ENCODE measurements around the gene PNPO. TPM values are rescaled to one million over a fixed set of nuclear protein-coding genes. Genes with fewer than 3 reads are reported as not detected.

Gene PNPO
- total and polyA plus RNA-seq, 2 of the 4 experiments (the other 2 are of a cell fraction) = 13.9 to 34.1 TPM

DNA sequence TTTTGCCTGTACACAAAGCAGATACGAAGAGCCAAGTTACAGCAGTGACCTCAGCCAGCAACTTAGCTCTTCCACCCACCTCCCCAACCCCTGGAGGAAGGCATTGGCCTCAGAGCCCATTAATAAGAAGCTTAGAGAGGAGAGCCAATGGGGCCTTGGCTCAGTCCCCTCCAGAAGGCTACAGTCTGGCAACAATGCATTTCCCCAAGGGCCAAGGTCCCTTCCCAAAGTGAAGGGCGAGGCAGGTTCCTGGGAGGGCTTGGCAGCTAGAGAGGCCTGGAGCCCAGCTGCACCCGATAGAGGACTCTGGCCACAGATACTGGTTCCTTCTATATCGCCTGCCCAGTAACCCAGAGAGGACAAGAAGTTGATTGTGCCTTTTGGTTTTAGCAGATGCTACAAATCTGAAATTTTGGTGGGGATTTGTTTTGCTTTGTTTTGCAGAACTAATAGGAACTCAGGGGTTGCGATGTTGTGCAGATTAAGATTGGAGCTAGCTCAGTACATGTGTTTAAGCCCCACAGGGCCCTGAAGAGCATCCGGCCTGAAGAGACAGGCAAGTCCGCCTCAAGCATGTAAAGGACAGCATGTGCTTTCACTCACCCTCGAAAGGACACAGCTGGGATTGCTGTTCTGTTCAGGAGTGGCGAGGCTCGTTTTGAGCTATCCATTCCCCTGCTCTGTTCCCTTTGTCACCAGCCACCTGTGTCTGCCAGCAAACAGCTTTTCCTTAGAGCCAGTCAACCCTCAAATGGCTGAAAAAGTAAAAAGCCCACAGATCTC lies 12.0 kb upstream of the PNPO start:
- in situ Hi-C loops (cut with MboI; ENCODE audit: low sequenced_read_pairs) = no loop called here

More for the DNA sequence above, 12.0 kb upstream of the PNPO start:
- ChIA-PET POLR2A (ENCODE audit: unreplicated experiment) (no interaction called here), CTCF (interaction anchor here (0.6 kb wide), 1 partner anchor 19 kb away, joined by 3 read pairs; no protein-coding TSS in a partner anchor)
- peaks cover 27% of the 10 kb centered on the region for H3K36me3 ChIP-seq (ENCODE audit: control insufficient read depth, insufficient read depth, low read length)
- ATAC-seq (ENCODE audit: low read depth) (no peak), DNase-seq (no peak)
- no peak overlapping the region for H3K56ac ChIP-seq (ENCODE audit: extremely low read depth, insufficient read depth, low read length)
- no peak overlapping the region for H3K4ac ChIP-seq (ENCODE audit: low read depth, low read length)
- H2BK120ac ChIP-seq (ENCODE audit: low read depth, low read length) = no peak overlapping the region
- H3K27ac ChIP-seq (ENCODE audit: insufficient read depth, low read length) = no peak overlapping the region
- H2BK20ac ChIP-seq (ENCODE audit: low read depth, low read length) = no peak overlapping the region
- no peak overlapping the region for H3K4me2 ChIP-seq (ENCODE audit: low read depth, low read length)
- no peaks in the 10 kb centered on the region for H3K27me3 ChIP-seq (ENCODE audit: control insufficient read depth, insufficient read depth, low read length)
- no peak overlapping the region for H3K18ac ChIP-seq (ENCODE audit: low read depth, low read length)
- no peak overlapping the region for H2BK5ac ChIP-seq (ENCODE audit: low read depth, low read length, poor library complexity, severe bottlenecking)
- H2BK15ac ChIP-seq (ENCODE audit: low read depth, low read length) = no peak overlapping the region
- 82% methylated on average over 4 of the region's 10 CpGs; no CpG with 5 or more reads in 1 of the 2 experiments for WGBS, 2 experiments (ENCODE audit: extremely low coverage in 2 of 2, insufficient read length in 1 of 2)
- BruUV-seq (replicated peaks) = no TSS peak
- no peaks in the 10 kb centered on the region for H3K79me1 ChIP-seq (ENCODE audit: low read depth in 1 of 2, low read length in 2 of 2)
- no peaks in the 10 kb centered on the region; the same call in 1 of the 2 replicates for H4K20me1 ChIP-seq (ENCODE audit: insufficient read depth, low read length)
- H3K9me3 ChIP-seq (ENCODE audit: control insufficient read depth, insufficient read depth, low read length) = no peaks in the 10 kb centered on the region
- no peak overlapping the region for H3K9ac ChIP-seq (ENCODE audit: low read depth, low read length)
- TF ChIP-seq MAFK (IDR thresholded peaks at IDR 0.05; ENCODE audit: low read depth, low read length) (no peak), SMC3 (IDR thresholded peaks at IDR 0.05; ENCODE audit: low read depth, low read length) (no peak), CEBPB (IDR thresholded peaks at IDR 0.05; ENCODE audit: low read depth, low read length) (no peak), FOS (IDR thresholded peaks at IDR 0.05; ENCODE audit: low read depth, low read length) (no peak), MXI1 (IDR thresholded peaks at IDR 0.05; ENCODE audit: borderline replicate concordance, low read depth, low read length) (no peak), RFX5 (IDR thresholded peaks at IDR 0.05; ENCODE audit: low read depth, low read length) (no peak), MAZ (IDR thresholded peaks at IDR 0.05; ENCODE audit: borderline replicate concordance, low read depth, low read length) (no peak)
- TF ChIP-seq, protein P1, sequence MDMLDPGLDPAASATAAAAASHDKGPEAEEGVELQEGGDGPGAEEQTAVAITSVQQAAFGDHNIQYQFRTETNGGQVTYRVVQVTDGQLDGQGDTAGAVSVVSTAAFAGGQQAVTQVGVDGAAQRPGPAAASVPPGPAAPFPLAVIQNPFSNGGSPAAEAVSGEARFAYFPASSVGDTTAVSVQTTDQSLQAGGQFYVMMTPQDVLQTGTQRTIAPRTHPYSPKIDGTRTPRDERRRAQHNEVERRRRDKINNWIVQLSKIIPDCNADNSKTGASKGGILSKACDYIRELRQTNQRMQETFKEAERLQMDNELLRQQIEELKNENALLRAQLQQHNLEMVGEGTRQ (IDR thresholded peaks at IDR 0.05; ENCODE audit: low read depth, low read length) = no peak
- TF ChIP-seq, protein P2, sequence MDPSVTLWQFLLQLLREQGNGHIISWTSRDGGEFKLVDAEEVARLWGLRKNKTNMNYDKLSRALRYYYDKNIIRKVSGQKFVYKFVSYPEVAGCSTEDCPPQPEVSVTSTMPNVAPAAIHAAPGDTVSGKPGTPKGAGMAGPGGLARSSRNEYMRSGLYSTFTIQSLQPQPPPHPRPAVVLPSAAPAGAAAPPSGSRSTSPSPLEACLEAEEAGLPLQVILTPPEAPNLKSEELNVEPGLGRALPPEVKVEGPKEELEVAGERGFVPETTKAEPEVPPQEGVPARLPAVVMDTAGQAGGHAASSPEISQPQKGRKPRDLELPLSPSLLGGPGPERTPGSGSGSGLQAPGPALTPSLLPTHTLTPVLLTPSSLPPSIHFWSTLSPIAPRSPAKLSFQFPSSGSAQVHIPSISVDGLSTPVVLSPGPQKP (IDR thresholded peaks at IDR 0.05; ENCODE audit: borderline replicate concordance, low read depth, low read length) = no peak
- H4K5ac ChIP-seq (ENCODE audit: low read depth, low read length) = no peak overlapping the region
- no peak overlapping the region for H2AFZ ChIP-seq (replicated peaks; ENCODE audit: low read length, poor library complexity)
- H3K9me1 ChIP-seq (ENCODE audit: insufficient read depth, low read length) = peaks cover 3% of the 10 kb centered on the region; the same call in 1 of the 2 replicates
- H4K8ac ChIP-seq (ENCODE audit: low read depth in 2 of 2, low read length in 2 of 2) = no peak overlapping the region
- no peak overlapping the region for H3K4me3 ChIP-seq (ENCODE audit: insufficient read depth, low read depth, low read length)
- dilution Hi-C loops (cut with HindIII; ENCODE audit: low sequenced_read_pairs, unreplicated experiment) (no loop called here), intact Hi-C loops (cut with micrococcal nuclease) (no loop called here)
- H3K23ac ChIP-seq (ENCODE audit: low read depth, low read length) = no peak overlapping the region
- H3K14ac ChIP-seq (replicated peaks; ENCODE audit: low read depth, low read length) = no peak overlapping the region
- H2AK9ac ChIP-seq (replicated peaks; ENCODE audit: low read depth, low read length, poor library complexity) = no peak overlapping the region
- no peak overlapping the region for H4K91ac ChIP-seq (ENCODE audit: insufficient read depth, low read depth, low read length)
- no peak overlapping the region for H2AK5ac ChIP-seq (ENCODE audit: low read depth, low read length)
- H3K4me1 ChIP-seq (ENCODE audit: control insufficient read depth, insufficient read depth, low read length) = no peaks in the 10 kb centered on the region
